Endometrial microvascular endothelial cells (primary cell): ENCODE data around the gene ARHGEF12. TPM values are rescaled to one million over a fixed set of nuclear protein-coding genes. Genes with fewer than 3 reads are reported as not detected.

Experiments
- in situ Hi-C: cut with HindIII; loops from 2 replicates; pipeline ENCODE4 v1.10.0; 2017; ENCODE audit warnings: low sequenced_read_pairs, low pct_unique_long_range_greater_than_20kb; ENCODE audit errors: inconsistent ontology term
- total RNA-seq: library from RNA; depleted of rRNA; stranded (reverse); fragments of >200 nt; gene quantifications from one replicate; pipeline ENCODE4 v1.2.3, GENCODE V29; 2015; ENCODE audit errors: inconsistent ontology term

The ARHGEF12 gene
- total RNA-seq, 1 donor from 2014 or later, result 60.8 TPM

DNA sequence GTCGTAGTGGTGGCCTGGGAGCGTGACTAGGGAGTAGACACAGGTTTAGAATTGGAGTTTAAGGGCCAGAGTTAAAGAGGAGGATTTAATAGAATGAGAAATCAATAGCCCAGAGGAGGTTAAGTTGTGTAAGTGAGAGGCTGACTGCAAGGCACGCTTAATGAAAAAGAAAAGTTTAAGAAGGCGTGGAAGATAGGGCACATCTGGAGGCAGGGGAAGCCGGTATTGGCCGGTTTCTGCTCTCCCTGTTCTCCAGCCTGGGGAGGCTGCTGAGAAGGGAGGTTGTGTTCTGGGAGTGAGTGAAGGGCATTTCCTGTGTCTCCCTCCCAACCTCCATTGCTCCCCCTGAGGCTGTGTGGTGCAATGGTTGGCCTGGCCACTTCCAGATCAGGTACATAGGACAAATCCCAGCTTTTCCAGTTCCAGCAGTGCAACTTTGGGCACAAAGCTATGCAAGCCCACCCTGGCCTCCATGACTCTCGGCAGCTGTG lies 181.6 kb downstream of the ARHGEF12 start:
- in situ Hi-C loops, result loop anchor here (25.0 kb wide), 1 partner anchor 169 kb away; no protein-coding TSS in a partner anchor

DNA sequence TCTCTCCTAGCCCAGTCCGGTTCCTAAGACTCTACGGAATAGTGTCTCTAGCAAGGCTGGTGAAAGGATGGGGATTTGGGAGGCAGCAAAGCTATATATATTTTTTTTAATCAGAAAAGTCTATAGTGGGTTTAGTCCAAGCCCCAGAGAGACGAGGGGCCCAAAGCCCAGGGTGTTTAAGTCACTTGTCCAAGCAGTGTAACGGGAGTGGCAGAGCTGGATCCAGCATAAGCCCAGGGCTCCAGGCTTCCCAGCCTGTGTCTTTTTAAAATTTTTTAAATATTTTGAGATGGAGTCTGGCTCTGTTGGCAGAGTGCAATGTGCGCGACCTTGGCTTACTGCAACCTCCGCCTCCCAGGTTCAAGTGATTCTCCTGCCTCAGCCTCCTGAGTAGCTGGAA lies 182.1 kb downstream of the ARHGEF12 start:
- in situ Hi-C loops, result loop anchor here (25.0 kb wide), 1 partner anchor 169 kb away; no protein-coding TSS in a partner anchor

DNA sequence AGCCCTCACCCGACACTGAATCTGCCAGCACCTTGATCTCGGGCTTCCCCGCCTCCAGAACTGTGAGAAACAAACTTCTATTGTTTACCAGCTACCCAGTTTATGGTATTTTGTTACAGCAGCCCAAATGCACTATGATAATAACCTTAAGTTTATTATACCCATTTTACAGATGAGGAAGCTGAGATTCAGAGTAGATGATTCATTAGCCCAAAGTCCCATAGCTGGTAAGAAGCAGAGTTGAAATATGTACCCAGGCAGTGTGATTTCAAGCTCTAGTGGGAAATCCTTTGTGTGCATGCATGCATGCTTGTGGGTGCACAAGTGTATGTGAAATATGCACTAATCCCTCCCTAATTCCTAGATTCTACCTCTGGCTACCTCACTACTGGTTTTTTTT lies 183.3 kb downstream of the ARHGEF12 start:
- in situ Hi-C loops, result loop anchor here (25.0 kb wide), 1 partner anchor 168 kb away; no protein-coding TSS in a partner anchor

DNA sequence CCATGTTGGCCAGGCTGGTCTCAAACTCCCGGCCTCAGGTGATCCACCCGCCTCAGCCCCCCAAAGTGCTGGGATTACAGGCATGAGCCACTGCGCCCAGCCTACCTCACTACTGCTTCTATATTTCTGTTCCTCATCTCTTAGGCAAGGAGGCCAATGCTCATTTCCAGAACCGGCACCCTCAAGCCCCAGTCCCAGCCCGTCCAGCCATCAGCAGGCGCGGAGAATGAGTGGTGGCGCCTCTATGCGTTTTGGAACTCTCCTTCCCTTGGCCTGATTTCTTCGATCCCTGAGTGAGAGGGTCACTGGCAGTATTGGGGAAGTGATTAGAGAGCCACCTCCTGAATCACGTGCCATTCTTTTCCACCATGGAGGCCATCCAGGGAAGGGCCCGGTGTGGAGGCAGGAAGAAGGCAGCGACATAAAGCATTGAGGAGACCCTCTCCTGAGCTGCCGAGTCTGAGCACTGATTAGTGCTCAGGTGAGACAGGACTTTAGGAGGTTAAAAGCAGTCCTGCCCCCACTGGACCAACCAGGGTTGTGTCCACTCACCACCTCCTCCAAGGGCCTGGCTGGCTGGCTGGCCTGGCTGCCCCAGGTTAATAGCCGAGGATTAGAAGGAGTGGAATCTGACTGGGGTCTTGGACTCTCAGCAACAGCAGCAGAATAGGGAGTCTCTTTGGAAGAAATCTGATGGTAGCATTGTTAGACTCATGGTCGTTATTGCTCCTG lies 184.0 kb downstream of the ARHGEF12 start:
- in situ Hi-C loops, result loop anchor here (25.0 kb wide), 1 partner anchor 167 kb away; no protein-coding TSS in a partner anchor

DNA sequence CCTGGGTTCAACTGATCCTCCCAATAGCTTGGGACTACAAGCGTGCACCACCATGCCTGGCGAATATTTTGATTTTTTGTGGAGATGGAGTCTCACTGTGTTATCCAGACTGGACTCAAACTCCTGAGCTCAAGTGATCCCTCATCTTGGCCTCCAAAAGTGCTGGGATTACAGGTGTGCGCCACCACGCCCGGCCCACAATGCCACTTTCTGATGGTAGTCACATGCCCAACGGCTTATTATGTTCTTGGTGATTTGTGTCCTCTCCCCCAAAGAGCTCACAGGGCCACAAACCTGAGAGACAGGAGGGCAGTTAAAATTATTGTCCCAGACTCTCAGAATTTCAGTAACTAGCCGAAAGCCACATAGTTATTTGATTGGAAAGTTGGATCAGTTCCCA lies 185.0 kb downstream of the ARHGEF12 start:
- in situ Hi-C loops, result loop anchor here (25.0 kb wide), 1 partner anchor 166 kb away; no protein-coding TSS in a partner anchor

DNA sequence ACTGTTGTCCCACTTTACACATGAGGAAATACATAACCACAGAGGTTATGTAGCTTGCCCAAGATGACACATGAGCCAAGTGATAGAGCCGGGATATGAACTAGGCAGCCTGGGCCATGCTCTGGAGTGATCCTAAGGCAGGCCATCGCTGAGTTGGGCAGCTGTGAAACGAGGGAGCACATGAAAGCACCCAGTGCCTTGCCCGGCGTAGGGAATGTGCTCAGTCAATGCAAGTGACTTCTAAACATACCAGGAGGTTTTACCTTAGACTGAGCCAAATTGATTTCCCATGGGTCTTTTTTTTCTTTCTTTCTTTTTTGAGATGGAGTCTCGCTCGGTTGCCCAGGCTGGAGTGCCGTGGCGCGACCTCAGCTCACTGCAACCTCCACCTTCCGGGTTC lies 185.8 kb downstream of the ARHGEF12 start:
- in situ Hi-C loops, result loop anchor here (25.0 kb wide), 1 partner anchor 165 kb away; no protein-coding TSS in a partner anchor

DNA sequence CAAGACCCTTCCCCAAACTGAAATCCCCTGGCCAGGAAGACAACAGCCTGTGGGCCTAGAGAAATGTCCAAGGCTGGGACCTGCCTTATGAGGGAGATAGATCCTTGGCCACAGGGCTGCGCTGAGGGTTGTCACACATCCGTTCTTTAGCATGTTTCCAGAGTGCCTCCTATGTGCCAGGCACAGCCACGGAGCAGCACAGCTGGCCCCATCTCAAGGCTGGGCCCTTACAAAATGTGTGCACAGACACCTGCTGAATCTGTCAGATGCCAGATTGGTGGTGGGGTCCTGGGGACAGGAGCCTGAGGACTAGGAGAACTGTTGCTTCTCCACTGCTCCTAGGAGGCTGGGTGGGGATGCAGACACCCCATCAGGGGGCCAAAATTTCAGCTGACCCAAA lies 186.5 kb downstream of the ARHGEF12 start:
- in situ Hi-C loops, result loop anchor here (25.0 kb wide), 1 partner anchor 165 kb away; no protein-coding TSS in a partner anchor

DNA sequence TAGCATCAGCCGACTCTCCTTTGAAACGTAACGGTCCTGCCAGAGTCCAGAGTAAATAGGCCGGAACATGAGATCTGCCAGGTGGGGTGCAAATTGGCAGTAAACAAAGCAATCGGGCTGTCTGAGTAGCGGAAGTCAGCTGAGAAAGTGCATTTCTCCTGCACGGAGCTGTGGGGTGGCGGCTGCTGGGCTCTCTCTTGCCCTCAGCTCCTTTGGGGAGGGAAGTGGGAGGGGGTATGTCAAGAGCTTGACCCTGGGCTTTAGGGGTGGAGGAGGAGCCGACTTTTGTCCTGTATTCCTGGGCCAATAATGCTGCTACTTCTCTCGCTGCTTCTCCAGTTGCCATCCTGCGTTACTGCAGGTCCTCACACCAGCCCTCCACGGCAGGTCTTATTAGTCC lies 187.0 kb downstream of the ARHGEF12 start:
- in situ Hi-C loops, result loop anchor here (25.0 kb wide), 1 partner anchor 164 kb away; no protein-coding TSS in a partner anchor

DNA sequence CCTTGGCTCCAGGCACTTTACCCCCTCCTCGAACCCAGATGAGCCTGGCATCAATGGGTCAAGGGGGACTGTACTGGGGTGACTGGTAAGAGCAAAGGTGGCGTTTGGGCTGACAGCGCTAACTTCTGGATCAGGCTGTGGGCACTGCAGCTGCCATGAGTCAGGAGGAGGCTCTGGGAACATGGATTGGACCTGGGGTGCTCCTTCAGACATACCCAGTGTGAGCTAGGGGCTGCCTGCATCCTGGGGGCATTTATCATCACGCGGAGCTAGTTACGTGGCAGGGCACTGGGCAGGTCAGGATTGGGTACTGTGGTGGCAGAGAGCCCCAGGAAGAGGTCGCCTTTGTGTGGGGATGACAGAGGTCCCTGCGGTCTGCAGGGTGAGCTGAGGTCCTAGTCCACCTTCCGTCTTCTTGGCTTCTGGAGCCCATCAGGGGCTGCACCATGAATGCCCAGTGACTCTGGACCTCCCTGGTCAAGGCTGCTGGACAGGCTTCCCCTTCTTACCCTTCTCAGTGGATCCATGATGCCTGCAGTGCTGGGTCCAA lies 188.4 kb downstream of the ARHGEF12 start:
- in situ Hi-C loops, result loop anchor here (25.0 kb wide), 1 partner anchor 163 kb away; no protein-coding TSS in a partner anchor

DNA sequence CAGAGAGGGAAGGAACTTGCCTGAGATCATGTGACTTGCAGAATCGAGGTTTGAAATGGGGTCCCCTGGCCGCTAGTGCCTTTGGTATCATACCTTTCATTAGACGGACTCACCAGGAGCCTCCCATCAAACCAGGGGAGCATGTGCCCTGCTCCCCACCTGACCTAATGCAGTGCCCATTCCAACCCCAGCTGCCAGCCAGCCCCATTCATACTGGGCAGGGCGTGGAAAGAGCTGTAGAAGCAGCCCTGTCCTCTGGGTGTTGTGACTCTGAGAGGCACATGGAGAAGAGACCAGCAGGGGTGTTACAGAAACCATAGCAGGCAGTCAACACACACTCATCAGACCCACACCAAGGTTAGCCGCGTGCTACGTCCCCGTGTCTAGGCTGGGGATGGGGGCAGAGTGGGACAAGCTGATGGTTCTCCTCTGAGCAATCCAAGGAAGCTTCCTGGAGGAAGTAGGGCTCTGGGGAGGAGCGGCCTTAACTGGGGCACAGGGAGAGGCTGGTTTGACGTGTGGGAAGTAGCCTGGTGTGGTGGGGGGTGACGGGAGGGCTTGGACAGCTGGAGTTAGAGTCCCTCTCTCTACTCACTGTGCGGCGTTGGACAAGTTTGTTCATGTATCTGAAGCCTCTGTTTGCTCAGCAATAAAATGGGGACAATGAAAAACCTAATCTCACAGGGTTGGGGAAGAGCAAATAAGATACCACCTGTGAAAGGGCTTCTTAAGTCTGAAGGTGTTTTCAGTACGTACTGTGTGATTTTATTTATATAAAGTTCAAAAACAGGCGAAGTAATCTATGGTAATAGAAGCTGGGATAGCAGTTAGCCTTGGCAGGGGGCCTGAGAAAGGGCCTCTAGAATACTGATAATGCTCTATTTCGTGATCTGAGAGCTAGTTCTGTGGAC lies 189.3 kb downstream of the ARHGEF12 start:
- in situ Hi-C loops, result no loop called here

DNA sequence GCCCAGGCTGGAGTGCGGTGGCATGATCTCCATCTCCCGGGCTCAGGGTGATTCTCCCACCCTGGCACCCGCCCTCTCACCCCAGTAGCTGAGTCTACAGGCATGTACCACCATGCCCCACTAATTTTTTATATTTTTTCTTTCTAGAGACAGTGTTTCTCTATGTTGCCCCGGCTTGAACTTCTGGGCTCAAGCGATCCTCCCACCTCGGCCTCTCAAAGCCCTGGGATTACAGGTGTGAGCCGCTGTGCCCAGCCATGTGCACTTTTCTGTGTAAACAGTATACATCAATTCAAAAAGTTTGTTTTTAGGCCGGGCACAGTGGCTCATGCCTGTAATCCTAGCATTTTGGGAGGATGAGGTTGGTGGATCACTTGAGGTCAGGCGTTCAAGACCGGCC lies 190.0 kb downstream of the ARHGEF12 start:
- in situ Hi-C loops, result no loop called here

DNA sequence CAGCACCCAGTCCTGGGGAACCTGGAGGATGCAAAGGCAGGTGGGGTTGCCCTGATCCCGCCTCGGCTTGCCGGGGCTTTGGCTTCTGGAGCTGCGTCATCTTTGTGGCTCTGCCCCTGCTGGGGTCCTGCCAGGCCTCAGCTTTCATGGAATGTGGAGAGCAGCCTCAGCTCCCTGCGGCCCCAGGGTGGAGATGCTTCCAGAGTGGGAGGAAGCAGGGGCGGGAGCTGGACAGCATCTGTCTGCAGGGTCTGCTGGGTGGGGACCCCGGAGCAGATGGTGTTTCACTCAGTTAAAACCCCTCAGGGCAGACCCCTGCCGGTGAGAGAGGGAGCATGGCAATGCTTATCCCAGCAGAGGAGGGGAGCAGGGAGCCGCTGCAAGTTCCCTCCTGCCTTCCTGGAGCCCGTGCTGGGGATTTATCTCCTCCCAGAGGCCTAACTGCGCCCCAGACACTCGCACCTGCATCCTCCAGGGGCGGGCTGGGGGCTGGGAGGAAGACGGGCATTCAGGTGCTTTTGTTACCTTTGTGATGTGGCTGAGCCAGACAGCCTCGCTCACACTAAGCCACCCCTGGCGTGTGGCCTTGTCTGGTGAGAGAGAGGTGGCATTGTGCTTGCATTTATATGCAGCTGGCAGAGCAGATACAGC lies 191.0 kb downstream of the ARHGEF12 start:
- in situ Hi-C loops, result no loop called here

DNA sequence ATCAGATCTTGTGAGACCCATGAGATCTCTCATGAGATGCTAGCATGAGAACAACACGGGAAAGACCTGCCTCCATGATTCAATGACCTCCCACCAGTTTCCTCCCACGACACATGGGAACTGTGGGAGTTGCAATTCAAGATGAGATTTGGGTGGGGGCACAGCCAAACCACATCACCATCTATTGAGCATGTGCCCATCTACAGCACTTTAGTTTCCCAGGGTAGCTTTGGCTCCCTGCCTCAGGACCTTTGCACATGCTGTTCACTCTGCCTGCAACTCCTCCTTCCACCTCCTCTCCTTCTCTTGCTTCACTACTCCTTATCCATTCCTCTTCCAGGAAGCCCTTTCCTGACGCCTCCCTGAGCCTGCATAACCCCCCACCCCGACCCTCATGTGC lies 192.5 kb downstream of the ARHGEF12 start:
- in situ Hi-C loops, result no loop called here

DNA sequence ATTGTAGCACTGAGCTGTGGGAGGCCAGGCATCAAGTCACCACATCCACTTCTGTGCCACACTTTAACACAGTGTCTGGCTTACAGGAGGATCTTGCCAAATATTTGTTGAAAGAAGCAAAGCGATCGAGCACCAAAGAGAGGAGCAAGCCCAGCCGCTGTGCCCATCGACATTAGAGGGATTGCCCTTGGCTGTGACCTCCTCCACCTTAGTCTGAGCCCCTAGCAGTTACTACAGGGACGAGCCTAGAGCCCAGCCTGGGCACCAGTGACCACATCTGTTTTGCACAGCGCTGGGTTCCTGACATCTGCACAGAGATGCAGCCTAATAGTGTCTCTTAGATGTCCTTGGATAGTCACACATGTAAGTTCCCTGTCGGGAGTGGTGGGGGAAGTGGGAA lies 193.0 kb downstream of the ARHGEF12 start:
- in situ Hi-C loops, result no loop called here

DNA sequence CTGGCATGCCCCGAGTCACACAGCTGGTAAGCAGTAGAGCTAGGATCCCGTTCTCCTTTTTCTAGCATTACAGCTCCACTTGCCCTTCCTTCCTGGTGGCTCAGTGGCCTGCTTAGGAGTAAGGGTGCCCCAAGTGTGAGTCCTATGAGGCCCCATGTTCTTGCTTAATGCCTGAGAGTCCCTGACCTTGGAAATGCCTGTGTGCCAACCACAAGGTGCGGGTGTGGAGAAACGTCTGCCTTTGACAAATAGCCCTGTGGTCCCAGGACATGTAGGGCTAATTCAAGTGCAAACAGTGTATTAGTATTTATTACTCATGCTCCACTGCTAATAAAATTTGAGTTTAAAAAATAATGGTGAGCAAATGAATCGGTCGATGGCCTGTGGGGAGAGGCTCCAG lies 193.7 kb downstream of the ARHGEF12 start:
- in situ Hi-C loops, result no loop called here

DNA sequence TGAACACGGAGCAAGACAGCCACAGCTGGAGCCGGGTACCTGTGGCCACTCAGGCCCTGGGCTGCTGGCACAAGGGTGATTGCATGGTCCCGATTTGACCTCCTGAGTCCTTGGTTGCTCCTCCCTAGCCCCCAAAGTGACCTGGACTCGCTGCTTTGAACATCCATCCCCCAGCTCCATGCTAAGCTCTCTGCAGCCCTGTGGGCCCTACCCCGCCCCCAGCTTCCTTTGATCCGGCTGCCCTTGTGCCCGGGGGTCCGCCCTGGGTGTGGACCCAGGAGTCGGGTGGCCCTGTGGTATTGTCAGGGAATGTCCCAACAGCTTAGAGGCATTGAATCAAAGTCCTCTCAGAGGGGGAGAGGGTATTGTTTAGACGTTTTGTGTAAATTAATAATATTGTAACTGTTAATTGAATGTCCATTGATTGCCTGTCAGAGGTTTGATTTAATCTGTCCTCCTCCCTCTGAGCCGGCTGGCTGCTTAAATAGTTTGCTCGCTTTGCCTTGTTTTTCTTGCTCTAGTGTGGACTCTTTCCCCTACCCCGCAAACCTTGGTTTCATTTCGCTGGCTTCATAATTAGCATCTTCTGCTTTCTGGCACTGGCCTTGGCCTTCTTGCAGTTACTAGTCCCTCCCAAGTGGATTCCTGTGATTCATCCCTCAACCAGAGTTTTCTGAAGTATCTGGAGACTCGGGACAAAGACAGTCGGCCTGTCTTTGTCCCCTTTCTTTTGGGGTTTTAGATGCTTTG lies 196.0 kb downstream of the ARHGEF12 start:
- in situ Hi-C loops, result no loop called here

DNA sequence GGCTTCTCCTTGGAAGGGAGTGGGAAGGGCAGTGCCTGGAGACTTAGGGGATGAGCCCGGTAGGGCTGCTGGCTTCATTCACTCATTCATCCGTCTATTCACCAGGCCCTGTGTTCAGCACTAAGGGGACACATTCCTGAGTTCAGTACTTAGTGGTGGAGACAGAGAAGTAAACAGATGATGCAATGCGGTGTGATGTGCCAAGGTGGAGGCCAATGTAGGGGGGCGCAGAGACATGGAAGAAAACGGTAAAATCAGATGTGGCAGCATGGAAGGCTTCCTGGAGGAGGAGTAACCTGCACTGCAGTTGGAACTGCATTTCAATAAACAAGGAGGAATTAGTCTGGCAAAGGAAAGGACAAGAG lies 196.6 kb downstream of the ARHGEF12 start:
- in situ Hi-C loops, result no loop called here
